ENCODE data around the gene NKX2-4. TPM values are rescaled to one million over a fixed set of nuclear protein-coding genes. Genes with fewer than 3 reads are reported as not detected.

The NKX2-4 gene
- polyA plus RNA-seq, 2 of the 4 experiments (the other 2 are of a cell fraction), result not detected

GRCh38 chr20:21352703-21353102 lies 44.6 kb downstream of the NKX2-4 start:
- H3K4me2 ChIP-seq, result no peak overlapping the region
- ATAC-seq (0 out of 6 replicates have a peak, but pooled peaks of 1 of the 2 experiments have one; percentile 34), DNase-seq (ENCODE audit: low read depth in 1 of 2, low spot score in 1 of 2) (no peak)

More at GRCh38 chr20:21352703-21353102, 44.6 kb downstream of the NKX2-4 start:
- ChIA-PET CTCF (interaction anchor here (0.7 to 2.7 kb wide), 3 partner anchors 22 to 1805 kb away, joined by 4 to 10 read pairs (median 4); no protein-coding TSS in a partner anchor), POLR2A (interaction anchor here (1.0 kb wide), 1 partner anchor 50 kb away, joined by 5 read pairs; the partner anchor contains the start of gene XRN2)
- peak; percentile 77 for FAIRE-seq
- no peak overlapping the region for H3K4me3 ChIP-seq
- no peak for TF ChIP-seq NPAS2 (CRISPR knock-in tag; IDR thresholded peaks at IDR 0.05; ENCODE audit: borderline replicate concordance)
- TF ChIP-seq, protein P1, sequence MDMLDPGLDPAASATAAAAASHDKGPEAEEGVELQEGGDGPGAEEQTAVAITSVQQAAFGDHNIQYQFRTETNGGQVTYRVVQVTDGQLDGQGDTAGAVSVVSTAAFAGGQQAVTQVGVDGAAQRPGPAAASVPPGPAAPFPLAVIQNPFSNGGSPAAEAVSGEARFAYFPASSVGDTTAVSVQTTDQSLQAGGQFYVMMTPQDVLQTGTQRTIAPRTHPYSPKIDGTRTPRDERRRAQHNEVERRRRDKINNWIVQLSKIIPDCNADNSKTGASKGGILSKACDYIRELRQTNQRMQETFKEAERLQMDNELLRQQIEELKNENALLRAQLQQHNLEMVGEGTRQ (IDR thresholded peaks at IDR 0.05), result no peak
- TF ChIP-seq CEBPB (IDR thresholded peaks at IDR 0.05), result no peak
- no peak for TF ChIP-seq MAZ (IDR thresholded peaks at IDR 0.05; ENCODE audit: borderline replicate concordance, low read depth, low read length)
- TF ChIP-seq NR3C1 (IDR thresholded peaks at IDR 0.05), result no peak
- no peak for TF ChIP-seq POLR2A (IDR thresholded peaks at IDR 0.05; ENCODE audit: low read length)
- 0 out of 3 replicates have a peak, but pooled peaks cover 3% of the 10 kb centered on the region for H3K4me1 ChIP-seq
- no peak overlapping the region for H3K27ac ChIP-seq
- no peaks in the 10 kb centered on the region for H3K9me3 ChIP-seq

Small RNA genes within 50 kb of the gene (small RNA-seq; reads per million reads assigned to genes)
- gene RN7SKP140, result 0 reads per million in 6 experiments

Other genes starting within 250 kb of the NKX2-4 start
- gene XRN2, start 94.2 kb downstream of the NKX2-4 start, polyA plus RNA-seq (2011; rRNA removed), result 151 and 192 TPM in 2 replicates
- gene XRN2, start 94.2 kb downstream of the NKX2-4 start, polyA plus RNA-seq (2017; fragmentation: RNase III; extraction: RNeasy Plus Mini Kit Qiagen cat#74134 plus additional on column Dnase treatment), result 123 to 125 TPM (median 125 TPM) in 3 replicates
- gene NKX2-2, start 116.5 kb upstream of the NKX2-4 start, polyA plus RNA-seq (2011; rRNA removed), result not detected in 2 replicates
- not detected in 3 replicates for gene NKX2-2, start 116.5 kb upstream of the NKX2-4 start, polyA plus RNA-seq (2017; fragmentation: RNase III; extraction: RNeasy Plus Mini Kit Qiagen cat#74134 plus additional on column Dnase treatment)

Data from A549 (cell line).